Activated gamma-delta T cell treated with anti-CD3 and anti-CD28 coated beads, Interleukin-2, amount 50 U/mL, for 16 hours (primary cell): ENCODE results near the gene MAEA.

ENCODE experiments used
- DNase-seq: peaks from one replicate; pipeline ENCODE4 v3.0.0-alpha.2; 2020; ENCODE audit warnings: low read depth

Gene MAEA

GRCh38 chr4:1380368-1381151 lies 90.9 kb downstream of the MAEA start:
- no peak for DNase-seq

DNA sequence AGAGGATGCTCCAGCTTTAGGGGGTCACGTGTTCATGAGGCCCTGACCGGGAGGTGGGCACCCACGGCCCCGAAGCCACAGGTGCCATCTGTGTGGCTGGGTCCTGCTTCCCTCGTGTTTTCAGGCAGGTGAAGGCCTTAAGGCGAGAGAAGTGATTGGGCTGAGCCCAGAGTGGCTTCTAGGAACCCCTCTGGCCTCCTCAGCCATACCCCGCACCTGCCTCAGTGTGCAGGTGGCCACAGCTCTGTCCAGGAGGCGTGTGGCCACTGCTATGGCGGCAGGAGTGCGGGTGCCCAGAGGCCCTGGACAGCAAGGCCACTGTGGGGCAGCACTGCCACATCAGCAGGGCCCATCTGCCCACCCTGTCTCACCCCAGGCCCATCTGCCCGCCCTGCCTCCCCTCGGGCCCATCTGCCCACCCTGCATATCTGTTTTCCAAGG lies 91.5 kb downstream of the MAEA start:
- DNase-seq: no peak

DNA sequence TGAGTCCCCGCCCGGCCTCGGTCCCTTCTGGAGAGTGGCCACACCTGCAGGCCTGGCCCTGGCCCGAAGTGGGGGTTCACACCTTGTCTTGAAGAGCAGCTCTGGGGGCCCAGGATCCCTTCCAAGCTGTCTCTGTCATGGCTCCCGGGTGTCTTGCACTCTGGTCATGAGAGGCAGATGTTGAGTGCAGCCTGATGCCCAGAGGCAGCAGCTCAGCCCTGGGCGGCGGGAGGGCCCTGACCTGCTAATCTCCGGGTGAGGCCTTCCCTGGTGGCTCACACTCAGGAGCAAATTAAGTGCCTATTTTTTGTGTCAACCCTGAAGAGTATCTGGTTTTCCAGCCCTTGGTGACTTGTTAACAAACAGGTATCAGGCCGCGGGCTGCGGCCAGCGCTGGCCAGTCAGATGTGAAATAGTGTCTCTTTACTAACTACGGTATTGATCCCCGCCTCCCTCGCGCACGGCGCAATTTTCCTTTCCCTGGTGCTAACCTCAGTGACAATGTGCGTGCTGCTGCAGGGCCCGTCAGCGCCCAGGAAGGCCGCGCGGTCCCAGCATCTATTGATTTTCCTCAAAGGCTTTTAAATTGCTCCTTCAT lies 92.4 kb downstream of the MAEA start:
- no peak for DNase-seq

- DNase-seq: no peak
Observed at GRCh38 chr4:1382776-1383727, 93.4 kb downstream of the MAEA start.

- DNase-seq: no peak
Observed at GRCh38 chr4:1383728-1384591, 94.3 kb downstream of the MAEA start.

DNA sequence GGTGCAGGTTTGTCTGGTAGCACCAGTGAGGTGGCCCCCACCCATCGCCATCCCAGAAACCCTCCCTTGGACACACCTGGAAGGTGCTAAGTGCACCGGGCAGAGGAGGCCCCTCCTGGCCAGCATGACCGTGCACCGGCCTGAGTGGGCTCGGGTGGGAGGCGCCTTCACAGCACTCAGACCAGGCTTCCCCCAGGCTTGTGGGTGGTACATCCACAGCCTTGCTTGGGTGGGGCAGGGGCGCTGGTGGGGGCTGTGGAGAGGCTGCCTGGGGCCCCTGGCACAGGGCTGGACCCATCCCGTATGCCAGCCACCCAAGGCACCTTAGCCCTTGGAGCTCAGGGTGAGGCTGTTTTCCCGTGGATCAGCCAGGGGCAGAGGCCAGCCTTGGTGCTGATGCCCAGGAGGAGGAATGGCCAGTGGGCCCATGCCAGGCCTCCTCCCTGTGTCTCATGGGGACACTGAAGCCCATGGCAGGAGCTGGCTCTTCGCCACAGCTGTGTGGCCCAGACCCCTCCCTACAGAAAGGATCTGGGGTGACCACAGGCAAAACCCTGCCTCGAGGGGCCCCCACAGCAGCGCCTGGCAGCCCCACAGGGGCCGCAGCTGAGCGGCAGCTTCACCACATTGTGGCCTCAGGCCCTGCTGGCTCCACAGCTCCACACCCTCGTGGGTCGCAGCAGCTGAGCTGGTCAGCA lies 95.1 kb downstream of the MAEA start:
- no peak for DNase-seq

GRCh38 chr4:1385373-1386340 lies 96.0 kb downstream of the MAEA start:
- DNase-seq: no peak
